ENCODE data around the gene RBM47. TPM values are rescaled to one million over a fixed set of nuclear protein-coding genes. Genes with fewer than 3 reads are reported as not detected.

Gene RBM47
- total and polyA plus RNA-seq, 2 experiments from 2014 or later: 35.6 to 139 TPM

DNA sequence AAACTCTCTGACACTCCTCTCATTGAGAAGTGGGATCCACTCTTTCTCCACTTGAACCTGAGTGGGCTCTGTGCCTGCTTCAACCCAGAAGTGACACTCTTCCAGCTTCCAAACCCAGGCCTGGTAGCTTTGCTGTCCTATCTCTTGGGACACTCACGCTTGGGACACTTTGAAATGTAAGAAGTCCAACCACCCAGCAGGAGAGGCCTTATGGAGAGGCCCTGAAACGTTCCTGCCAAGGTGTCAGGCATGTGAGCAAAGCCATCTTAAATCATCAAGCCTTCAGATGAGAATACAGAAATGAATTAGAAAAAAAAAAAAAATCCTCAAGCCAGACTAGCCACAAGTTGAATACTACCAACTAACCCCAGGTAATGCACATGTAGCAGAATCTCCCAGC is 30.2 kb downstream of the RBM47 start (continued):
- TF ChIP-seq, protein P1, sequence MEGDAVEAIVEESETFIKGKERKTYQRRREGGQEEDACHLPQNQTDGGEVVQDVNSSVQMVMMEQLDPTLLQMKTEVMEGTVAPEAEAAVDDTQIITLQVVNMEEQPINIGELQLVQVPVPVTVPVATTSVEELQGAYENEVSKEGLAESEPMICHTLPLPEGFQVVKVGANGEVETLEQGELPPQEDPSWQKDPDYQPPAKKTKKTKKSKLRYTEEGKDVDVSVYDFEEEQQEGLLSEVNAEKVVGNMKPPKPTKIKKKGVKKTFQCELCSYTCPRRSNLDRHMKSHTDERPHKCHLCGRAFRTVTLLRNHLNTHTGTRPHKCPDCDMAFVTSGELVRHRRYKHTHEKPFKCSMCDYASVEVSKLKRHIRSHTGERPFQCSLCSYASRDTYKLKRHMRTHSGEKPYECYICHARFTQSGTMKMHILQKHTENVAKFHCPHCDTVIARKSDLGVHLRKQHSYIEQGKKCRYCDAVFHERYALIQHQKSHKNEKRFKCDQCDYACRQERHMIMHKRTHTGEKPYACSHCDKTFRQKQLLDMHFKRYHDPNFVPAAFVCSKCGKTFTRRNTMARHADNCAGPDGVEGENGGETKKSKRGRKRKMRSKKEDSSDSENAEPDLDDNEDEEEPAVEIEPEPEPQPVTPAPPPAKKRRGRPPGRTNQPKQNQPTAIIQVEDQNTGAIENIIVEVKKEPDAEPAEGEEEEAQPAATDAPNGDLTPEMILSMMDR (conservative IDR thresholded peaks at IDR 0.05; ENCODE audit: low read depth in 2 of 2): no peak
- TF ChIP-seq POLR2AphosphoS5 (IDR thresholded peaks at IDR 0.05; ENCODE audit: low read depth) (no peak), EZH2phosphoT487 (IDR thresholded peaks at IDR 0.05; ENCODE audit: unreplicated experiment) (no peak)
- TF ChIP-seq, protein P2, sequence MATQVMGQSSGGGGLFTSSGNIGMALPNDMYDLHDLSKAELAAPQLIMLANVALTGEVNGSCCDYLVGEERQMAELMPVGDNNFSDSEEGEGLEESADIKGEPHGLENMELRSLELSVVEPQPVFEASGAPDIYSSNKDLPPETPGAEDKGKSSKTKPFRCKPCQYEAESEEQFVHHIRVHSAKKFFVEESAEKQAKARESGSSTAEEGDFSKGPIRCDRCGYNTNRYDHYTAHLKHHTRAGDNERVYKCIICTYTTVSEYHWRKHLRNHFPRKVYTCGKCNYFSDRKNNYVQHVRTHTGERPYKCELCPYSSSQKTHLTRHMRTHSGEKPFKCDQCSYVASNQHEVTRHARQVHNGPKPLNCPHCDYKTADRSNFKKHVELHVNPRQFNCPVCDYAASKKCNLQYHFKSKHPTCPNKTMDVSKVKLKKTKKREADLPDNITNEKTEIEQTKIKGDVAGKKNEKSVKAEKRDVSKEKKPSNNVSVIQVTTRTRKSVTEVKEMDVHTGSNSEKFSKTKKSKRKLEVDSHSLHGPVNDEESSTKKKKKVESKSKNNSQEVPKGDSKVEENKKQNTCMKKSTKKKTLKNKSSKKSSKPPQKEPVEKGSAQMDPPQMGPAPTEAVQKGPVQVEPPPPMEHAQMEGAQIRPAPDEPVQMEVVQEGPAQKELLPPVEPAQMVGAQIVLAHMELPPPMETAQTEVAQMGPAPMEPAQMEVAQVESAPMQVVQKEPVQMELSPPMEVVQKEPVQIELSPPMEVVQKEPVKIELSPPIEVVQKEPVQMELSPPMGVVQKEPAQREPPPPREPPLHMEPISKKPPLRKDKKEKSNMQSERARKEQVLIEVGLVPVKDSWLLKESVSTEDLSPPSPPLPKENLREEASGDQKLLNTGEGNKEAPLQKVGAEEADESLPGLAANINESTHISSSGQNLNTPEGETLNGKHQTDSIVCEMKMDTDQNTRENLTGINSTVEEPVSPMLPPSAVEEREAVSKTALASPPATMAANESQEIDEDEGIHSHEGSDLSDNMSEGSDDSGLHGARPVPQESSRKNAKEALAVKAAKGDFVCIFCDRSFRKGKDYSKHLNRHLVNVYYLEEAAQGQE (IDR thresholded peaks at IDR 0.05; ENCODE audit: unreplicated experiment): no peak

DNA sequence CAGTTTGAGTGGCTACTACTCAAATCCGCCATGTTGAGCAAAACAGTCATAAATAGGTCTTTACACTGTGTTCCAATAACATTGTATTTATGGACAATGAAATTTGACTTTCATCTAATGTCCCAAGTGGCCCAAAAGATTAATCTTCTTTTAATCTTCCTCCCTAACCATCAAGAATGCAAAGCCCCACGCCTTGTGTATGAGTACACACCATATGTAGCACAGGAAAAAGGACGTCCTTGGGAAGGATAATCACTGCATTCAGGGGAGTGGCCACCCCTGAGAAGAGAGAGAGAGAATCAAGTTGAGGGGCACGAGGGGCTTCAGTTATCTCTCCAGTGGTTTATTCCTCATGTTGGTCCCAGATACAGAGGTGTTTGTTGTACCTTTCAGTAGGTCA is 33.1 kb downstream of the RBM47 start:
- no peak overlapping the region for H3K27ac Mint-ChIP-seq
- H2AFZ ChIP-seq: no peak overlapping the region
- no peak for ATAC-seq
- TF ChIP-seq, protein P2 (IDR thresholded peaks at IDR 0.05; ENCODE audit: unreplicated experiment): no peak
- TF ChIP-seq STAT1 (IDR thresholded peaks at IDR 0.05; ENCODE audit: unreplicated experiment) (no peak), EZH2 (IDR thresholded peaks at IDR 0.05; ENCODE audit: low read depth, unreplicated experiment) (no peak), POLR2AphosphoS5 (IDR thresholded peaks at IDR 0.05; ENCODE audit: low read depth) (no peak), NANOG (IDR thresholded peaks at IDR 0.05; ENCODE audit: borderline replicate concordance) (no peak), ZNF114 (CRISPR knock-in tag; IDR thresholded peaks at IDR 0.05) (no peak), CREB1 (CRISPR knock-in tag; IDR thresholded peaks at IDR 0.05; ENCODE audit: low read depth) (no peak)
- TF ChIP-seq, protein P3, sequence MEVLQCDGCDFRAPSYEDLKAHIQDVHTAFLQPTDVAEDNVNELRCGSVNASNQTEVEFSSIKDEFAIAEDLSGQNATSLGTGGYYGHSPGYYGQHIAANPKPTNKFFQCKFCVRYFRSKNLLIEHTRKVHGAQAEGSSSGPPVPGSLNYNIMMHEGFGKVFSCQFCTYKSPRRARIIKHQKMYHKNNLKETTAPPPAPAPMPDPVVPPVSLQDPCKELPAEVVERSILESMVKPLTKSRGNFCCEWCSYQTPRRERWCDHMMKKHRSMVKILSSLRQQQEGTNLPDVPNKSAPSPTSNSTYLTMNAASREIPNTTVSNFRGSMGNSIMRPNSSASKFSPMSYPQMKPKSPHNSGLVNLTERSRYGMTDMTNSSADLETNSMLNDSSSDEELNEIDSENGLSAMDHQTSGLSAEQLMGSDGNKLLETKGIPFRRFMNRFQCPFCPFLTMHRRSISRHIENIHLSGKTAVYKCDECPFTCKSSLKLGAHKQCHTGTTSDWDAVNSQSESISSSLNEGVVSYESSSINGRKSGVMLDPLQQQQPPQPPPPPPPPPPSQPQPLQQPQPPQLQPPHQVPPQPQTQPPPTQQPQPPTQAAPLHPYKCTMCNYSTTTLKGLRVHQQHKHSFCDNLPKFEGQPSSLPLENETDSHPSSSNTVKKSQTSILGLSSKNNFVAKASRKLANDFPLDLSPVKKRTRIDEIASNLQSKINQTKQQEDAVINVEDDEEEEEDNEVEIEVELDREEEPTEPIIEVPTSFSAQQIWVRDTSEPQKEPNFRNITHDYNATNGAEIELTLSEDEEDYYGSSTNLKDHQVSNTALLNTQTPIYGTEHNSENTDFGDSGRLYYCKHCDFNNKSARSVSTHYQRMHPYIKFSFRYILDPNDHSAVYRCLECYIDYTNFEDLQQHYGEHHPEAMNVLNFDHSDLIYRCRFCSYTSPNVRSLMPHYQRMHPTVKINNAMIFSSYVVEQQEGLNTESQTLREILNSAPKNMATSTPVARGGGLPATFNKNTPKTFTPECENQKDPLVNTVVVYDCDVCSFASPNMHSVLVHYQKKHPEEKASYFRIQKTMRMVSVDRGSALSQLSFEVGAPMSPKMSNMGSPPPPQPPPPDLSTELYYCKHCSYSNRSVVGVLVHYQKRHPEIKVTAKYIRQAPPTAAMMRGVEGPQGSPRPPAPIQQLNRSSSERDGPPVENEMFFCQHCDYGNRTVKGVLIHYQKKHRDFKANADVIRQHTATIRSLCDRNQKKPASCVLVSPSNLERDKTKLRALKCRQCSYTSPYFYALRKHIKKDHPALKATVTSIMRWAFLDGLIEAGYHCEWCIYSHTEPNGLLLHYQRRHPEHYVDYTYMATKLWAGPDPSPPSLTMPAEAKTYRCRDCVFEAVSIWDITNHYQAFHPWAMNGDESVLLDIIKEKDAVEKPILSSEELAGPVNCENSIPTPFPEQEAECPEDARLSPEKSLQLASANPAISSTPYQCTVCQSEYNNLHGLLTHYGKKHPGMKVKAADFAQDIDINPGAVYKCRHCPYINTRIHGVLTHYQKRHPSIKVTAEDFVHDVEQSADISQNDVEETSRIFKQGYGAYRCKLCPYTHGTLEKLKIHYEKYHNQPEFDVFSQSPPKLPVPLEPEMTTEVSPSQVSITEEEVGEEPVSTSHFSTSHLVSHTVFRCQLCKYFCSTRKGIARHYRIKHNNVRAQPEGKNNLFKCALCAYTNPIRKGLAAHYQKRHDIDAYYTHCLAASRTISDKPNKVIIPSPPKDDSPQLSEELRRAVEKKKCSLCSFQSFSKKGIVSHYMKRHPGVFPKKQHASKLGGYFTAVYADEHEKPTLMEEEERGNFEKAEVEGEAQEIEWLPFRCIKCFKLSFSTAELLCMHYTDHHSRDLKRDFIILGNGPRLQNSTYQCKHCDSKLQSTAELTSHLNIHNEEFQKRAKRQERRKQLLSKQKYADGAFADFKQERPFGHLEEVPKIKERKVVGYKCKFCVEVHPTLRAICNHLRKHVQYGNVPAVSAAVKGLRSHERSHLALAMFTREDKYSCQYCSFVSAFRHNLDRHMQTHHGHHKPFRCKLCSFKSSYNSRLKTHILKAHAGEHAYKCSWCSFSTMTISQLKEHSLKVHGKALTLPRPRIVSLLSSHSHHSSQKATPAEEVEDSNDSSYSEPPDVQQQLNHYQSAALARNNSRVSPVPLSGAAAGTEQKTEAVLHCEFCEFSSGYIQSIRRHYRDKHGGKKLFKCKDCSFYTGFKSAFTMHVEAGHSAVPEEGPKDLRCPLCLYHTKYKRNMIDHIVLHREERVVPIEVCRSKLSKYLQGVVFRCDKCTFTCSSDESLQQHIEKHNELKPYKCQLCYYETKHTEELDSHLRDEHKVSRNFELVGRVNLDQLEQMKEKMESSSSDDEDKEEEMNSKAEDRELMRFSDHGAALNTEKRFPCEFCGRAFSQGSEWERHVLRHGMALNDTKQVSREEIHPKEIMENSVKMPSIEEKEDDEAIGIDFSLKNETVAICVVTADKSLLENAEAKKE (CRISPR knock-in tag; IDR thresholded peaks at IDR 0.05): no peak

More for the DNA sequence above, 33.1 kb downstream of the RBM47 start:
- Histone ChIP-seq H3F3A (replicated peaks; ENCODE audit: low read depth) (0 out of 2 replicates have a peak, but pooled peaks cover 3% of the 10 kb centered on the region), H3K4me3 (no peak overlapping the region), H3K27me3 (ENCODE audit: insufficient read depth) (no peaks in the 10 kb centered on the region), H3K27ac (ENCODE audit: low read depth) (peak overlapping the region; percentile 78; the same call in 1 of the 2 replicates), H3K79me2 (replicated peaks; ENCODE audit: insufficient read depth) (peaks cover 81% of the 10 kb centered on the region), H3K9me2 (ENCODE audit: insufficient read depth) (no peaks in the 10 kb centered on the region), H3K36me3 (ENCODE audit: insufficient read depth) (peaks cover 17% of the 10 kb centered on the region), H4K20me1 (replicated peaks; ENCODE audit: insufficient read depth) (peaks cover 5% of the 10 kb centered on the region), H3K4me2 (no peak overlapping the region), H3K4me1 (ENCODE audit: insufficient read depth) (no peaks in the 10 kb centered on the region)
- Mint-ChIP-seq H3K4me1 (peaks cover 3% of the 10 kb centered on the region; the same call in 1 of the 3 replicates), H3K4me3 (no peak overlapping the region), H3K9me3 (no peaks in the 10 kb centered on the region), H3K27me3 (ENCODE audit: insufficient read depth, low read depth, poor library complexity) (peaks cover 2% of the 10 kb centered on the region), H3K36me3 (ENCODE audit: low read depth) (peaks cover 50% of the 10 kb centered on the region)
- no peak for DNase-seq (ENCODE audit: low spot score)

All from GM23338 (cell line).